Body of pancreas (tissue), 4 donors: ENCODE results near the gene SIGLEC1. TPM values are rescaled to one million over a fixed set of nuclear protein-coding genes. Genes with fewer than 3 reads are reported as not detected.

Experiments
- ATAC-seq: fragments of 150-250 bp; one replicate; pipeline ENCODE4 v1.9.1; 2016
- DNase-seq, 4 donors: peaks; one replicate each; pipeline ENCODE4 v3.0.0-alpha.2; 2019
- H3K27ac ChIP-seq, 4 donors: fragments of 200-600 bp; sonication (generic); 1 replicate in 3 of 4; 2 replicates in 1 of 4; pipeline versions ENCODE4 v1.5.1 to v1.6.1; 2016 to 2019; ENCODE audit warnings: mild to moderate bottlenecking in 1 of 4, mixed read lengths in 1 of 4, moderate library complexity in 1 of 4
- H3K27me3 ChIP-seq, 2 donors: fragments of 200-600 bp; sonication (generic); one replicate each; pipeline ENCODE4 v1.6.0; 2016; ENCODE audit warnings: mild to moderate bottlenecking in 1 of 2
- H3K36me3 ChIP-seq, 2 donors: fragments of 200-600 bp; sonication (generic); replicated peaks in 1 of 2; 2 replicates each; pipeline ENCODE4 v1.5.1; 2016; ENCODE audit warnings: low read depth in 2 of 2; ENCODE audit not compliant: insufficient read depth in 1 of 2
- H3K4me1 ChIP-seq: fragments of 200-600 bp; sonication (generic); one replicate; pipeline ENCODE4 v1.6.0; 2016
- H3K4me3 ChIP-seq, 2 donors: fragments of 200-600 bp; sonication (generic); 1 replicate in 1 of 2; 2 replicates in 1 of 2; pipeline ENCODE4 v1.5.1; 2016 to 2019
- H3K9me3 ChIP-seq, 3 donors: fragments of 200-600 bp; sonication (generic); 1 replicate in 2 of 3; 2 replicates in 1 of 3; pipeline ENCODE4 v1.5.1; 2016
- POLR2A ChIP-seq, 3 donors: fragments of 450-650 bp; IDR thresholded peaks; one replicate each; pipeline ENCODE4 v1.6.1; 2016; ENCODE audit warnings: antibody characterized with exemption in 3 of 3, mild to moderate bottlenecking in 2 of 3
- WGBS, 2 donors: methylation state at CpG; one replicate each; pipeline ENCODE4 v1.1.5; 2017; 5-methylcytosine and 5-hydroxymethylcytosine counted together
- intact Hi-C: fragments of 100-400 bp; cut with DNase I; formaldehyde crosslinking; loops from one replicate; pipeline ENCODE4 v1.15.1; 2023
- total RNA-seq, 2 donors: library from RNA; depleted of rRNA; stranded (reverse); fragments of >200 nt; gene quantifications; one replicate each; pipeline ENCODE4 v1.1.0, GENCODE V29; 2016
- TF ChIP-seq, protein P1 (sequence below), 7 experiments: fragments of 450-650 bp in 4 of 7; fragments of 200-600 bp in 3 of 7; sonication (generic) in 3 of 7; IDR thresholded peaks; one replicate each; pipeline ENCODE4 v1.5.1; 2016 to 2019; ENCODE audit warnings: antibody characterized with exemption in 7 of 7

SIGLEC1 gene
- total RNA-seq, 2 donors from 2014 or later = 2.1 to 5.9 TPM

DNA sequence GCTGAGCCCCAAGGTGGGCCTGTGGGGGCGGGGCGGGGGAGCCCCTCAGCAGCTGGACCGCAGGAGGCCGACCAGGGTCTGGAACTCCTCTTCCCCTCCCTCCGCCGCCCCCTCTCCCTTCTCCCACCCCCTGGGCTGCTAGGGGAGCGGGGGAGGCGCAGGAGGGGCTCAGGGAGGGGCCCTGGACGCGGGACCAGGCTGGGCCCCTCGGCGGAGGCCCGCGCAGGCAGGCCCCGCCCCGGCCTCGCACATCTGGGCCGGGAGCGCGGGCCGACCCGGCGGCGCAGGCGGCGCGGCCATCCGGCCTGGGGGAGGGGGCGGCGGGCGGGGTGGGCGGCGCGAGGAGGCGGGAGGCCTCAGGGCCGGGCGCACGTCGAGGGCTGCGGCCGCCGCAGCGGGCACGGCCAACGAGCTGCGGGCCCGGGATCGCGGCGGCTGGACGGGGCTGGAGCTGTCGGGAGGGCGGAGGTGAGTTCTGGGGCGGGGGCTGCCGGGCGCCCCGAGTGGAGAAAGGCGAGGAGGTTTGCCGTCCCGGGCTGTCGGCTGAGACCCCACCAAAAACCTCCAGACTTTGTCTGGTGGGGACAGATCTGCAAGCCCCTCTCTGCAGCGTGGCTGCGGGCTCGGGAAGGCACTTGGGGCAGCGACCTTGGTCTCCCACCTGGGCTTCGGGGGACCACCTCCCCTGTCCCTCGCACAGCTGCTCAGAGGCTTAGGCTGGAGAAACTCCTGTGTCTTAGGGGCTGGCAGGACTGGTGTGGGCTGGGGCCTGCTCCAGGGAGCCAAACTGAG lies 20.1 kb upstream of the SIGLEC1 start, which contains the start of gene HSPA12B:
TSS of gene HSPA12B (plus strand) at position 359 of the 792 bp plus-strand sequence. CDS start 5,990 bp downstream, outside the sequence.
- ATAC-seq (peak; percentile 32), DNase-seq (no peak)
- intact Hi-C loops = no loop called here

GRCh38 chr20:3731944-3732326 lies 19.5 kb upstream of the SIGLEC1 start:
- no peak overlapping the region for H3K27ac ChIP-seq
- peaks cover 19% of the 10 kb centered on the region for H3K4me1 ChIP-seq
- H3K27me3 ChIP-seq = no peaks in the 10 kb centered on the region
- no peak overlapping the region for H3K4me3 ChIP-seq
- no peak for DNase-seq
- WGBS, 2 donors = 68% methylated on average over 15 of the region's 16 CpGs; no CpG with 5 or more reads in 1 of the 2 donors
- intact Hi-C loops = no loop called here
- TF ChIP-seq, protein P1, sequence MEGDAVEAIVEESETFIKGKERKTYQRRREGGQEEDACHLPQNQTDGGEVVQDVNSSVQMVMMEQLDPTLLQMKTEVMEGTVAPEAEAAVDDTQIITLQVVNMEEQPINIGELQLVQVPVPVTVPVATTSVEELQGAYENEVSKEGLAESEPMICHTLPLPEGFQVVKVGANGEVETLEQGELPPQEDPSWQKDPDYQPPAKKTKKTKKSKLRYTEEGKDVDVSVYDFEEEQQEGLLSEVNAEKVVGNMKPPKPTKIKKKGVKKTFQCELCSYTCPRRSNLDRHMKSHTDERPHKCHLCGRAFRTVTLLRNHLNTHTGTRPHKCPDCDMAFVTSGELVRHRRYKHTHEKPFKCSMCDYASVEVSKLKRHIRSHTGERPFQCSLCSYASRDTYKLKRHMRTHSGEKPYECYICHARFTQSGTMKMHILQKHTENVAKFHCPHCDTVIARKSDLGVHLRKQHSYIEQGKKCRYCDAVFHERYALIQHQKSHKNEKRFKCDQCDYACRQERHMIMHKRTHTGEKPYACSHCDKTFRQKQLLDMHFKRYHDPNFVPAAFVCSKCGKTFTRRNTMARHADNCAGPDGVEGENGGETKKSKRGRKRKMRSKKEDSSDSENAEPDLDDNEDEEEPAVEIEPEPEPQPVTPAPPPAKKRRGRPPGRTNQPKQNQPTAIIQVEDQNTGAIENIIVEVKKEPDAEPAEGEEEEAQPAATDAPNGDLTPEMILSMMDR (IDR thresholded peaks at IDR 0.05) = no peak
- TF ChIP-seq POLR2A (IDR thresholded peaks at IDR 0.05) = no peak
- no peaks in the 10 kb centered on the region for H3K36me3 ChIP-seq
- no peaks in the 10 kb centered on the region for H3K9me3 ChIP-seq
- ATAC-seq = no peak

More for the DNA sequence above, 20.1 kb upstream of the SIGLEC1 start, which contains the start of gene HSPA12B:
- no peak for TF ChIP-seq POLR2A (IDR thresholded peaks at IDR 0.05)
- TF ChIP-seq, protein P1 (IDR thresholded peaks at IDR 0.05) = no peak
- no peaks in the 10 kb centered on the region for H3K9me3 ChIP-seq
- H3K4me3 ChIP-seq = no peak within 1 kb of the TSS
- H3K36me3 ChIP-seq = no peaks in the 10 kb centered on the region
- H3K4me1 ChIP-seq = peaks cover 19% of the 10 kb centered on the region
- no peaks in the 10 kb centered on the region for H3K27me3 ChIP-seq
- no peak within 1 kb of the TSS for H3K27ac ChIP-seq
- WGBS, 2 donors = 20% methylated on average over 40 of the region's 67 CpGs; no CpG with 5 or more reads in 1 of the 2 donors

DNA sequence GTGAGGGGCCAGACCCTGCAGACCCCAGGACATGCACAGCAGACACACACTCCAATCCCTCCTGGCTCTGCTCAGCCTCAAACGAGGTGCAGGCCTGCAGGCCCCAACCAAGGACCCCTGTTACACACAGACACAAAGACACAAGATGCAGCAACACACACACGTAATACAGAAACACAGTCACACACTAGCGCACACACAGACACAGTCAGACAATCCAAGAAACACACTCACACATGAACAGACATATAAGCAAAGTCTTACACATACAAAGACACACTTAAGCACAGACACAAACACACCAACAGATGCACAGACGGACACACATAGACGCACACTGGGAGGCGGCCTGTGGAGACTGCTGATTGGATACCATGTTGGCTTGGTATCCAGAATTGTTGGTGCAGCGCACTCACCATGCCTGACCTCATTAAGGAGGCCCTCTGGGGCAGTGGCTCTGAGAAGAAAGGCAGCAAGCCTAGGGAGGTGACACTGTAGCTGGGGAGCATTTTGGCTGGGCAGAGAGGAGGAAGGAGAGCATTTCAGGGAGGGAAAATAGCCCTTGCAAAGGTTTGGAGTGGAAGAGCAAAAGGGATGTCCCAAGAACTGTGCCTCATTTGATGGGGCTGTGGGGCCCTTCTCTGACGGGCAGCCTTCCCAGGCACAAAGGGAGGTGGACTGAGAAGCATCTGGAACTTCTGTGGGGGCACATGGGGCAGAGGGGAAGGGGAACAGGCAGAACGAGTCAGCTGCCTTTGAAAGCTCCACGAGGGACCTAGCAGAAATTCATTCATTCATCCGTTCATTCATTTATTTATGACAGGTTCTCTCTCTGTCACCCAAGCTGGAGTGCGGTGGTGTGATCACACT lies 18.6 kb upstream of the SIGLEC1 start:
- TF ChIP-seq, protein P1 (IDR thresholded peaks at IDR 0.05) = no peak
- TF ChIP-seq POLR2A (IDR thresholded peaks at IDR 0.05) = no peak
- ATAC-seq (no peak), DNase-seq (no peak)
- no peaks in the 10 kb centered on the region for H3K36me3 ChIP-seq
- H3K27me3 ChIP-seq = no peaks in the 10 kb centered on the region
- 78 to 86% methylated on average over 12 of the region's 12 CpGs for WGBS, 2 donors
- H3K4me3 ChIP-seq = no peak overlapping the region
- no peak overlapping the region for H3K27ac ChIP-seq
- peaks cover 14% of the 10 kb centered on the region for H3K4me1 ChIP-seq
- H3K9me3 ChIP-seq = no peaks in the 10 kb centered on the region
- intact Hi-C loops = no loop called here

GRCh38 chr20:3729811-3730540 lies 17.6 kb upstream of the SIGLEC1 start:
- no peak overlapping the region for H3K27ac ChIP-seq
- H3K36me3 ChIP-seq = no peaks in the 10 kb centered on the region
- TF ChIP-seq, protein P1 (IDR thresholded peaks at IDR 0.05) = no peak
- no peak for TF ChIP-seq POLR2A (IDR thresholded peaks at IDR 0.05)
- 65% methylated on average over 7 of the region's 8 CpGs for WGBS, 2 donors
- H3K27me3 ChIP-seq = no peaks in the 10 kb centered on the region
- ATAC-seq = no peak
- peaks cover 4% of the 10 kb centered on the region for H3K4me1 ChIP-seq
- DNase-seq = no peak
- H3K9me3 ChIP-seq = no peaks in the 10 kb centered on the region
- H3K4me3 ChIP-seq = no peak overlapping the region
- intact Hi-C loops = no loop called here
